A549 (cell line): ENCODE data around the gene ESR2.

ENCODE experiments used
- CEBPB ChIP-seq, 2 experiments: fragments of >200 bp in 1 of 2; sonication (Bioruptor Twin) in 1 of 2; formaldehyde crosslinking in 1 of 2; IDR thresholded peaks; 2 replicates each; pipeline ENCODE4 v1.6.1; 2012 to 2016
- CHD4 ChIP-seq: fragments of 200-600 bp; sonication (generic); IDR thresholded peaks from 2 replicates; pipeline ENCODE4 v1.6.1; 2016; ENCODE audit warnings: antibody characterized with exemption, mild to moderate bottlenecking, borderline replicate concordance
- EP300 ChIP-seq, 2 experiments: fragments of >200 bp; sonication (Bioruptor Twin); formaldehyde crosslinking; IDR thresholded peaks; 2 replicates in 1 of 2; 3 replicates in 1 of 2; pipeline ENCODE4 v1.6.1; 2016 to 2017
- MYC ChIP-seq: IDR thresholded peaks from 2 replicates; pipeline ENCODE4 v1.6.1; 2012; ENCODE audit warnings: mild to moderate bottlenecking, inconsistent platforms, low read length, improper control_type of control experiment, borderline replicate concordance
- POLR2A ChIP-seq: IDR thresholded peaks from 2 replicates; pipeline ENCODE4 v1.6.1; 2012; ENCODE audit warnings: mild to moderate bottlenecking, low read length
- RCOR1 ChIP-seq: fragments of 150-350 bp; IDR thresholded peaks from 2 replicates; pipeline ENCODE4 v1.6.1; 2014; ENCODE audit warnings: antibody characterized with exemption, low read length, low read depth
- TF ChIP-seq, protein P1 (sequence below): fragments of >200 bp; sonication (Bioruptor Twin); formaldehyde crosslinking; IDR thresholded peaks from 3 replicates; pipeline ENCODE4 v1.5.1; 2016

DNA sequence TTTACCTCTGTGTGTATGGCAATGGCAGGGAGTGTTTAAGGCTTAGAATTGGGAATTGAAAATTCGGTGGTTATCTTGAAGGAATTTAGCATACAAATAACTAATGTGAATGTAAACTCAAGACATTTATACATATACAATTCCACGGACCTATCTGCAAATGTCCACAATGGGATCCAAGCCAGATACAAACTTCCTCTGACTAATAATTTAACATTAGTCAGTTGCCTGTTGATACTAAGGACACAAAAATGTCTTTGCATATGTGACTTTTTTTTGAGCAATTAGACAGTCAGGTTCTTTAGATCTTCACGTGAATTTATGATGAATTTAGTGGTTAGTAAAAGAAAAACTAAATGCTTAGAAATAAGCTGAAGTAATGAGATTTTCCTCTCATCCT lies 40.5 kb downstream of the ESR2 start:
- TF ChIP-seq, protein P1, sequence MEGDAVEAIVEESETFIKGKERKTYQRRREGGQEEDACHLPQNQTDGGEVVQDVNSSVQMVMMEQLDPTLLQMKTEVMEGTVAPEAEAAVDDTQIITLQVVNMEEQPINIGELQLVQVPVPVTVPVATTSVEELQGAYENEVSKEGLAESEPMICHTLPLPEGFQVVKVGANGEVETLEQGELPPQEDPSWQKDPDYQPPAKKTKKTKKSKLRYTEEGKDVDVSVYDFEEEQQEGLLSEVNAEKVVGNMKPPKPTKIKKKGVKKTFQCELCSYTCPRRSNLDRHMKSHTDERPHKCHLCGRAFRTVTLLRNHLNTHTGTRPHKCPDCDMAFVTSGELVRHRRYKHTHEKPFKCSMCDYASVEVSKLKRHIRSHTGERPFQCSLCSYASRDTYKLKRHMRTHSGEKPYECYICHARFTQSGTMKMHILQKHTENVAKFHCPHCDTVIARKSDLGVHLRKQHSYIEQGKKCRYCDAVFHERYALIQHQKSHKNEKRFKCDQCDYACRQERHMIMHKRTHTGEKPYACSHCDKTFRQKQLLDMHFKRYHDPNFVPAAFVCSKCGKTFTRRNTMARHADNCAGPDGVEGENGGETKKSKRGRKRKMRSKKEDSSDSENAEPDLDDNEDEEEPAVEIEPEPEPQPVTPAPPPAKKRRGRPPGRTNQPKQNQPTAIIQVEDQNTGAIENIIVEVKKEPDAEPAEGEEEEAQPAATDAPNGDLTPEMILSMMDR: no peak
- TF ChIP-seq CHD4: no peak
- no peak for TF ChIP-seq EP300 (IDR thresholded peaks at IDR 0.05)
- TF ChIP-seq MYC: no peak
- TF ChIP-seq CEBPB (IDR thresholded peaks at IDR 0.05): no peak
- TF ChIP-seq POLR2A: no peak
- TF ChIP-seq RCOR1: no peak
